ENCODE results near the gene C1QL4. TPM values are rescaled to one million over a fixed set of nuclear protein-coding genes. Genes with fewer than 3 reads are reported as not detected.
A peak's percentile ranks its signal among the peaks of the same experiment; 100 is the strongest.

Gene C1QL4
- total and polyA plus RNA-seq, 9 of the 15 experiments (the other 6 are each of a cell fraction or from before 2014, with no cell fraction given), result 0.08 to 2.1 (median 0.31) TPM

- TF ChIP-seq, protein P1, sequence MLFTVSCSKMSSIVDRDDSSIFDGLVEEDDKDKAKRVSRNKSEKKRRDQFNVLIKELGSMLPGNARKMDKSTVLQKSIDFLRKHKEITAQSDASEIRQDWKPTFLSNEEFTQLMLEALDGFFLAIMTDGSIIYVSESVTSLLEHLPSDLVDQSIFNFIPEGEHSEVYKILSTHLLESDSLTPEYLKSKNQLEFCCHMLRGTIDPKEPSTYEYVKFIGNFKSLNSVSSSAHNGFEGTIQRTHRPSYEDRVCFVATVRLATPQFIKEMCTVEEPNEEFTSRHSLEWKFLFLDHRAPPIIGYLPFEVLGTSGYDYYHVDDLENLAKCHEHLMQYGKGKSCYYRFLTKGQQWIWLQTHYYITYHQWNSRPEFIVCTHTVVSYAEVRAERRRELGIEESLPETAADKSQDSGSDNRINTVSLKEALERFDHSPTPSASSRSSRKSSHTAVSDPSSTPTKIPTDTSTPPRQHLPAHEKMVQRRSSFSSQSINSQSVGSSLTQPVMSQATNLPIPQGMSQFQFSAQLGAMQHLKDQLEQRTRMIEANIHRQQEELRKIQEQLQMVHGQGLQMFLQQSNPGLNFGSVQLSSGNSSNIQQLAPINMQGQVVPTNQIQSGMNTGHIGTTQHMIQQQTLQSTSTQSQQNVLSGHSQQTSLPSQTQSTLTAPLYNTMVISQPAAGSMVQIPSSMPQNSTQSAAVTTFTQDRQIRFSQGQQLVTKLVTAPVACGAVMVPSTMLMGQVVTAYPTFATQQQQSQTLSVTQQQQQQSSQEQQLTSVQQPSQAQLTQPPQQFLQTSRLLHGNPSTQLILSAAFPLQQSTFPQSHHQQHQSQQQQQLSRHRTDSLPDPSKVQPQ (CRISPR knock-in tag; IDR thresholded peaks at IDR 0.05; ENCODE audit: borderline replicate concordance), result no peak
- TF ChIP-seq GATAD2A (IDR thresholded peaks at IDR 0.05) (peak; percentile 82; the same call in 1 of the 2 replicates), ZSCAN29 (IDR thresholded peaks at IDR 0.05) (no peak), ETV6 (IDR thresholded peaks at IDR 0.05; ENCODE audit: borderline replicate concordance in 1 of 2, low read depth in 2 of 2, low read length in 1 of 2) (no peak), ETV6 (CRISPR knock-in tag; IDR thresholded peaks at IDR 0.05; ENCODE audit: borderline replicate concordance) (no peak), ZBTB1 (CRISPR knock-in tag; IDR thresholded peaks at IDR 0.05; ENCODE audit: borderline replicate concordance, low read depth) (no peak), CBFA2T2 (conservative IDR thresholded peaks at IDR 0.05) (no peak), SMARCA4 (IDR thresholded peaks at IDR 0.05) (no peak), ZNF384 (IDR thresholded peaks at IDR 0.05; ENCODE audit: low read depth, low read length) (no peak), CCNT2 (IDR thresholded peaks at IDR 0.05; ENCODE audit: borderline replicate concordance, extremely low read depth, insufficient read length, low read depth, low read length) (peak; percentile 86), LCOR (CRISPR knock-in tag; IDR thresholded peaks at IDR 0.05) (peak; percentile 65; the same call in 1 of the 2 replicates), RNF2 (IDR thresholded peaks at IDR 0.05) (peak; percentile 70; the same call in 1 of the 2 replicates), FOXO4 (CRISPR knock-in tag; IDR thresholded peaks at IDR 0.05) (no peak), NONO (IDR thresholded peaks at IDR 0.05; ENCODE audit: low read depth in 2 of 2, low read length in 1 of 2) (peak; percentile 73 to 89), TFAM (CRISPR knock-in tag; conservative IDR thresholded peaks at IDR 0.05) (no peak), SRF (CRISPR knock-in tag; IDR thresholded peaks at IDR 0.05) (0 out of 4 replicates have a peak, but pooled peaks of 1 of the 2 experiments have one; percentile 15), CHCHD3 (CRISPR knock-in tag; IDR thresholded peaks at IDR 0.05) (no peak), ZNF347 (CRISPR knock-in tag; IDR thresholded peaks at IDR 0.05; ENCODE audit: low read depth) (no peak), TFE3 (CRISPR knock-in tag; IDR thresholded peaks at IDR 0.05) (no peak)
- TF ChIP-seq, protein P2, sequence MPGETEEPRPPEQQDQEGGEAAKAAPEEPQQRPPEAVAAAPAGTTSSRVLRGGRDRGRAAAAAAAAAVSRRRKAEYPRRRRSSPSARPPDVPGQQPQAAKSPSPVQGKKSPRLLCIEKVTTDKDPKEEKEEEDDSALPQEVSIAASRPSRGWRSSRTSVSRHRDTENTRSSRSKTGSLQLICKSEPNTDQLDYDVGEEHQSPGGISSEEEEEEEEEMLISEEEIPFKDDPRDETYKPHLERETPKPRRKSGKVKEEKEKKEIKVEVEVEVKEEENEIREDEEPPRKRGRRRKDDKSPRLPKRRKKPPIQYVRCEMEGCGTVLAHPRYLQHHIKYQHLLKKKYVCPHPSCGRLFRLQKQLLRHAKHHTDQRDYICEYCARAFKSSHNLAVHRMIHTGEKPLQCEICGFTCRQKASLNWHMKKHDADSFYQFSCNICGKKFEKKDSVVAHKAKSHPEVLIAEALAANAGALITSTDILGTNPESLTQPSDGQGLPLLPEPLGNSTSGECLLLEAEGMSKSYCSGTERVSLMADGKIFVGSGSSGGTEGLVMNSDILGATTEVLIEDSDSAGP (CRISPR knock-in tag; IDR thresholded peaks at IDR 0.05), result 0 out of 2 replicates have a peak, but pooled peaks have one; percentile 22
- TF ChIP-seq, protein P3, sequence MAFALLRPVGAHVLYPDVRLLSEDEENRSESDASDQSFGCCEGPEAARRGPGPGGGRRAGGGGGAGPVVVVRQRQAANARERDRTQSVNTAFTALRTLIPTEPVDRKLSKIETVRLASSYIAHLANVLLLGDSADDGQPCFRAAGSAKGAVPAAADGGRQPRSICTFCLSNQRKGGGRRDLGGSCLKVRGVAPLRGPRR (CRISPR knock-in tag; IDR thresholded peaks at IDR 0.05), result no peak
Observed at GRCh38 chr12:49366652-49367380, 29.8 kb upstream of the C1QL4 start (continued).

Data from K562 (cell line).